NCI-H1105 treated with DMSO at 0.1 percent for 48 hours (cell line): Measurements from ENCODE around the gene SLC15A2.
"Not testable (repeated sequence)": the region's sequence is repeated elsewhere in the genome, so short reads cannot be mapped to it uniquely, and the experiment has no call there.

Experiments
- DNase-seq: peaks from one replicate; lab custom pipeline; 2025; lab: John Stamatoyannopoulos, UW

The SLC15A2 gene

DNA sequence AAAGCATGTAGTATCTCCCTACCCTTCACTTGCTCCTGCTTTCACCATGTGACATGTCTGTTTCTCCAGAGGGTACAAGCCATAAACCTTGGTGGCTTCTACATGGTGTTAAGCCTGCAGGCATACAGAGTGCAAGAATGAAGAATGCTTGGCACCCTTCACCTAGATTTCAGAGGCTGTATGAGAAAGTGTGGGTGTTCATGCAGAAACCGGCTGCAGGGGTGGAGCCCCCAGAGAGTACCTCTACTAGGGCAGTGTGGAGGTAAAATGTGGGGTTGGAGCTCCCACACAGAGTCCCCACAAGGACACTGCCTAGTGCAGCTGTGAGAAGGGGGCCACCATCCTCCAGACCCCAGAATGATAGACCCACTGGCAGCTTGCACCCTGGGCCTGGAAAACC lies 32.2 kb downstream of the SLC15A2 start:
- no peak for DNase-seq

DNA sequence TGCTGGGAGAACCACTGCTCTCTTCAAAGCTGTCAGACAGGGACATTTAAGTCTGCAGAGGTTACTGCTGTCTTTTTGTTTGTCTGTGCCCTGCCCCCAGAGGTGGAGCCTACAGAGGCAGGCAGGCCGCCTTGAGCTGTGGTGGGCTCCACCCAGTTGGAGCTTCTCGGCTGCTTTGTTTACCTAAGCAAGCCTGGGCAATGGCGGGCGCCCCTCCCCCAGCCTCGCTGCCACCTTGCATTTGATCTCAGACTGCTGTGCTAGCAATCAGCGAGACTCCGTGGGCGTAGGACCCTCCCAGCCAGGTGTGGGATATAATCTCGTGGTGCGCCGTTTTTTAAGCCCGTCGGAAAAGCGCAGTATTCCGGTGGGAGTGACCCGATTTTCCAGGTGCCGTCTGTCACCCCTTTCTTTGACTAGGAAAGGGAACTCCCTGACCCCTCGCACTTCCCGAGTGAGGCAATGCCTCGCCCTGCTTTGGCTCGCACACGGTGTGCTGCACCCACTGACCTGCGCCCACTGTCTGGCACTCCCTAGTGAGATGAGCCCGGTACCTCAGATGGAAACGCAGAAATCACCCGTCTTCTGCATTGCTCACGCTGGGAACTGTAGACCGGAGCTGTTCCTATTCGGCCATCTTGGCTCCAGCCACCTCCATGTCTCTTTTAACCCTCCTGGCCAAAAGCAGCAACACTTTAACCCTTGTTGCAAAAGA lies 44.1 kb downstream of the SLC15A2 start:
- DNase-seq: not testable (repeated sequence)

DNA sequence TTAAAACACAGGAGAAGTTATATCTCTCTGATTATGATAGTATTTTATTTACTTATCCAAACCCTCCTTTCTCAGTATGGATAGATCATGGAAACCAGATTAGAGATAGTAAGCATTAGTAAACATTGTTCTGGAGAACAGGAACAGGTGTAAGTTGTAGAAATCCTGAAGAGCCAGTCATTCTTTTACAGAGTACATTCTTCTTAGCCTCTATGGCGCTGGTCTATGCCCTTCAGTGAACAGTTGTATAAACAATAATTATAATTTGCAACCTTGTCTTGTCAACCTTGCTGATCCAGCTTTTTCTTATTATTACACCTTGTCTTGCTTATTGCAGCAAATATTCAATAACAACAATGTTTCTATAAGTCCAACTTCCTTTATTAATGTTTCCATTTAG lies 47.4 kb downstream of the SLC15A2 start:
- no peak for DNase-seq

DNA sequence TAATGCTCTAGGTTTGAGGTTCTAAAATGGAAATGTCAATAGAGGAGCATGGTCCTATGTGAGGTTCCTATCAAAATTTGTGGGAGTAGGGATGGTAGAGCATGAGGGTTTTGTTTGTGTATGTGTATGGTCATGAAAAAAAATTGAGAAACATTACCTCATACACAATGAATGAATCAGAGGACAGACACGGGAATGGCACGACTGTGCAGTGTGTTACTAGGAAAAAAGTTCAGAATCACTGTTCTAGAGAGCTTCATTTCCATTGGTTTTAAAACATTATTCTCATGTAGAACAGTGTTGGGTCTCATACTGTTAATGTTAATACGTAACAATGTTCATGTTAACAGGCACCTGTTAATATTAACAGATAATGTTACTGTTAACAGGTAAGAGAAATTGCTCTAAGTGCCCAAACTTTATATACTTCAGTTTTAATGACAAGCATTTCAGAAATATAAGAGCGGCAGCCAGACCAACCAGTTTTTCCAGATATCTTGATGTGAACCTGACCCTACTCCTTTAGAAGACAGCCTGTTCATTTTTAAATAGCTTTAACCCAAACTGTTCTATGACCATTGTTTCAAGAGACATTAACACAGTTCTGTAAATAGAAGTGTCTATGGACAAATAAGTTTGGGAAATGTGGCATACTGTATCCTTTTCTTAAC lies 48.0 kb downstream of the SLC15A2 start:
- DNase-seq: peak; percentile 13

DNA sequence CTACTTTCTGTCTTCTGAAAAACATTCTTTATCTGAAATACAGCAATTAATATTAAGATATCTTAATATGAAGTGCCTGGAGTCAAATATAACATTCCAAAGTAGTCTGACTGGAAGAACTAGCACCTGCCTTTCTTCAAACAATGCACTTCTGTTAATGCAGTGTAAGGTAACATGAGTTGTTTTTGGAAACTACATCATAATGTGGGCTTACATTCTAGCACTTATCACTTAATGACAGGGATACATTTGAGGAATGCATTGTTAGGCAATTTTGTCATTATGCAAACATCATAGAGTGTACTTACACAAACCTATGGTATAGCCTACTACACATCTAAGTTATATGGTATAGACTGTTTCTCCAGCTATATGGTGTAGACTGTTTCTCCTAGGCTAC lies 49.2 kb downstream of the SLC15A2 start:
- peak; percentile 17 for DNase-seq

DNA sequence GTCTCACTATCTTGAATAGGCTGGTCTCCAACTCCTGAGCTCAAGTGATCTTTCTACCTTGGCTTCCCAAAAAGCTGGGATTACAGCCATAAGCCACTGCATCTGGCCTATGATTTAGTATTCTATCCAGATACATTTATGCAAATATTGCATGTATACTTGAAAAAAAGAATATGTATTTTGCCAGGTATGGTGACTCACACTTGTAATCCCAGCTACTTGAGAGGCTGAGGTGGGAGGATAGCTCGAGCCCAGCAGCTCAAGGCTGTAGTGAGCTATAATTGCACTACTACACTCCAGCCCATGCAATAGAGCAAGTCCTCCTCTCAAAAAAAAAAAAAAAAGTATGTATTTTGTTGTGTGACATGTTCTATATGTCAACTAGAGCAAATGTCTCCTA lies 54.4 kb downstream of the SLC15A2 start:
- no peak for DNase-seq

DNA sequence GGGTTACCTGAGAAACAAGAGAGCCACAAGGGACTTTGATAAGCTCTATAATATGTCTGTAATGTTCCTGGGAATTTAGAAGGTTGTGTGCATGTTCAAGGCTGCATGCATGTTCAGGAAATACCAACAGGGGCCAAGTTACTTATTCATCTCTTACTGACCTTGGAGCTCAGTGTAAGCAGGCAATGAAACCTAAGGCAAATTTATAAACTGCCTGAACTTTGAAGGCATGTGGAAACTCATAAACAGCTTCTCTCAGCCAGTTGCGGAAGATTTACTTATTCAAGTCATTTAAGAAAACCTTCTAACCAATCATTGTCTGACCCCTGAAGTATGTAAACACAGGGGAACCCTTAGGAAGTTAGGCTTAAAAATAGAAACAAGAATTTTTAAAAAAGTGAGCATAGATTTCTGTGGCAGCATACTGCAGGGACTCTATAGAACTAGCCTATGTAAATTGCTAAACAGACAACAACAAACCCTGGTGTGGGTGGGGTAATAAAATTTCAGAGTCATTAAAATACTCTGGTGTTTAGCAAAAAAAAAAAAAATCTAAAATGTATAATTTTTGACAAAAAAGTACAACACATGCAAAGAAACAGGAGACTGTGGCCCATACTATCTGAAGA lies 57.2 kb downstream of the SLC15A2 start:
- no peak for DNase-seq

DNA sequence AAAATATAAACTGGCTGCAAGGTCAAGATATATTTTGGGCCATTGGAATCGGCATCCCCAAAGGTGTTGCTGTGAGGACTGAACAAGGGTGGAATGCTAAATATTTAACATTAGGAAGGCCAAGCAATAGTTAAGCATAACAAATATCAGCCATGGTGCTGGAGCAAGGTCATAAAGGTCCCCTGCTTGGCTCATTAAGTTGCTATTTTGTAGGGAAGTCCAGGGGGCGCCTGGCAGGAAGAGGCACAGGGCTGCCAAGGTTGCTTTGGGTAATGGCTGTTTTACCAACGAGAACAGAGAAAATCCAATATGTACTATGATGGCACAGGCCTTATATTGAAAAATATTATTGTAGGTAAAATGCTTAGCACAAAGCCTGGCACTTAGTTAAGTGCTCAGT lies 62.2 kb downstream of the SLC15A2 start:
- no peak for DNase-seq

DNA sequence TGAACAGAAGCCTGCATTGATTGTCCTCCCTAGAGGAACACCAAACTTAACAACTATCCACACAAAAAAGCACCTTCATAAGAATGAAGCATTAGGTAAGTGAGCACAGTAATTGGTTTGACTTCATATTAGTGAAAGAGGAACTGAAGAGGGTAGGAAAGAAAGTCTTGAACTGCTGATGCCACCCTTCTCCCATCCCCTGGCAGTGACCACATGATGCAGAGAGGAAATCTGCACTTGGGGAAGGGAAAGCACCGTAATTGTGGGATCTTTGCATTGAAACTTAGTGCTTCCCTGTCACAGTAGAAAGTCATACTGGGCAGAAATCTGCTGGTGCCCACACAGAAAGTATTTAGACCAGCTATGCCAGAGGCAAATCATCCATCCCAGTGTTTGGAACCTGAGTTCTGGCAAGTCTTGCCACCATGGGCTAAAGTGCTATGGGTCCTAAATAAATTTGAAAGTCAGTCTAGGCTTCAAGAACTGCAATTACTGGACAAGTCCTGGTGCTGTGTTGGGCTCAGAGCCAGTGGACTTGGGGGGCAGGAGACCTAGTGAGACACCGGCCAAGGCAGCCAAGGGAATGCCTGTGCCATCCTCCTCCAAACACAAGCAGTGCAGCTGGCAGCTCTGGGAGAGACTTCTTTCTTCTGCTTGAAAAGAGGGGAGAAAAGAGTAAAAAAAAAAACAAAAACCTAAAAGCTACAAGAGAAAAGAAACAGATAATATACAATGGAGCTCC lies 63.6 kb downstream of the SLC15A2 start:
- no peak for DNase-seq

DNA sequence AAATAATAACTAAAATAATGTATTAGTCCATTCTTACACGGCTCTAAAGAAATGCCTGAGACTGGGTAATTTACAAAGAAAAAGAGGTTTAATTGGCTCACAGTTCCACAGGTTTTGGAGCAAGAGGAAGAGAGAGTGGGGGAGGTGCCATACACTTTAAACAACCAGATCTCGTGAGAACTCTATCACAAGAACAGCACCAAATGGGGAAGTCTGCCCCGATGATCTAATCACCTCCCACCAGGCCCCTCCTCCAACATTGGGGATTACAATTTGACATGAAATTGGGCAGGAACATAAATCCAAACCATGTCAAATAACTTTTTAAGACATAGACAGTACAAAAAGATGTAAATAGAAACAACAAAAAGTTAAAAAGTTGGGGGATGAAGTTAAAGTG lies 64.6 kb downstream of the SLC15A2 start:
- no peak for DNase-seq

DNA sequence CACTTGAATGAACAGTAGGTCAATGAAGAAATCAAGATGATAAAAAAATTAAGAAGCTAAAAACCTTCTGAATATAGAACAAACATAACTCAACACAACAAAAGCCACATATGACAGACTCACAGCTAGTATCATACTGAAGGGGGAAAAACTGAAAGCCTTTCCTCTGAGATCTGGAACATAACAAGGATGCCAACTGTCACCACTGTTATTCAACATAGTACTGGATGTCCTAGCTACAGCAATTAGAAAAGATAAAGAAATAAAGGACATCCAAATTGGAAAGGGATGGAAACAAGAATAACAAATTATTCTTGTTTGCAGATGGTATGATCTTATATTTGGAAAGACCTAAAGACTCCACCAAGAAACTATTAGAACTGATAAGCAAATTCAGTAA lies 67.1 kb downstream of the SLC15A2 start:
- DNase-seq: no peak

DNA sequence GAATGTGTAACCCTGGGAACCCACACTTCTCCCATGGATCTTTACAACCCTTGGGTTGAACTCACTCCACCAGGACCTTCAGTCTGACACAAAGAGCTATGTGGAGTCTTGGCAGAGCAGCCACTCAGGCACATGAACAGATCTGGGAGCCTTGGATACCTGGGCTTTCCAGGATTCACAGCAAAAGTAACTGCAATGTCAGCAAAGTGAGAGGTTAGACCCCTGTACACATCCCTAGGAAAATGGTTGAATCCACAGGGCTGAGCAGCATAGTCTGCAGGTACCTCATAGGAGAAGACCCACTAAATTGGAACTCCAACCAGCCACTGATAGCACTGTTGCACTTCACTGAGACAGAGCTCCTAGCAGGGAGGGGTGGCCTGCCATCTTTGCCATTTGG lies 68.2 kb downstream of the SLC15A2 start:
- DNase-seq: no peak

DNA sequence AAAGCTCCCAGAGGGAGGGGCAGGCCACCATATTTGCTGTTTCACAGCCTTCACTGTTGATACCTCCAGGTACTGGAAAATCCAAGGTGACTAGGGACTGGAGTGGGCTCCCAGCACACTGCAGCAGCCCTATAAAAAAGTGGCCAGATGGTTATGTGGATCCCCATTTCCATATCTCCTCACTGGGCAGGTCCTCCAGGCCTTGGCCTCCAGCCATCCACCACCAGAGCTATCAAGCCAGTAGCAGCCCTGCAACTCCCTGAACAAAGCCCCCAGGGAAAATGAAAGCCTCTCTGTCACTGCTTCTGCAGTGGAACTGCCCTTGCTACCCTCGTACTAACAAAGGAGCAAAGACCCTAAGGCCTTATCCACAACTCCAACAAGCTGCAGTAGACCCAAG lies 69.4 kb downstream of the SLC15A2 start:
- DNase-seq: no peak

DNA sequence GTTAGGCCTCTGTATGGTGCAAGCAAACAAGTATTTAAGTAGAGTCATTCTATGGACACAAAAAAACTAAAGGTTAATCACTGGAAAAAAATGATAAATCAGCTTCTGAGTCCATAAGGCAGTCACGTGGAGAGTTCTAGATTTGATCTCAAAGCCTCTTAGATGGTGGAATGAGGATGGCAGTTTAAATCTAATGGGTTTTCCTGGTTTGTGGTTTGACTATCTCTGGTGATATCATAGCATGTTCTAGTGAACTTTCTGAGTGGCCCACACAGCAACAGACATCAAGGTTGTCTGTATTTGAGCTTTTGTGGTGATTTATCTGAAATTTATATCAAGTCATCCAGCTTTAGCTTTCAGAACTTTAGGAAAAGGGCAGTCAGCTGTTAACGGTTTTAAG lies 75.4 kb downstream of the SLC15A2 start:
- no peak for DNase-seq

DNA sequence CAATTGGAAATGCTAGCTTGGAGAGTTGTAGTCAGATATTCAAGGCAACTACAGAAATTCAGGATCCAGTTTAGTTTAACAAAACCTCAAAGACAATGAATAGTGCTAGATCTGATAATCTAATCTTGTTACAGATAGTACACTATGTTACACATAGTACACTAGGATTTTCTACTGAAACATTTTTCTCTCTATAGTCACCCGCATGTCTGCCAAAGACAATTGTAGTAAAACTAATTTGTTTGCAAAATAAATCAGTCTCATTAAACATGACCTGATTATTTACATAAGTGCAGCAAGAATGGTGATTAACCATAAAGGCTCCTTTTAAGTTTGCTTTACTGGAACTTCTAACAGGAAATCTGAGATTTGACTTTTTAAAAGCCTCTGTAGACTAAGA lies 75.8 kb downstream of the SLC15A2 start:
- DNase-seq: no peak

DNA sequence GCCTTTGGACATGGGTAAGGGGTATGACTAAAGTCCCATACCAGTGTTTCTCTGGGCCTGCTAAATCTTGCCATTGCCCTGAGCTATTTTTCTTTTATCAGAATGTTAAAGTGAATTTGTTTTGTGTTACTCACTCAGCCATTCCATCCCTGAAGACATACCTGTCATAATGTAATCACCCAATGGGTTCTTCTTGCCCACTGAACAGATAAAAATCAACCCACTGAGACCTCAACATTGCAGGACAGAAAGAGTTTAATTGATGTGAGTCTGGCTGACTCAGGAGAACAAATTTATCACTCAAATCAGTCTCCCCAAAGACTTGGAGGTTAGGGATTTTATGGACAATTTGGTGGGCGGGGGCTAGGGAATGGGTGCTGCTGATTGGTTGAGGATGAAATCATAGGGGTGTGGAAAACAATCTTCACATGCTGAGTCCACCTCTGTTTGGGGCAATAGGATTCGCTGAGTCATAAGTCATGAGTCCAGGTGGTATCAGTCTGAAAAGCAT lies 80.5 kb downstream of the SLC15A2 start:
- no peak for DNase-seq

DNA sequence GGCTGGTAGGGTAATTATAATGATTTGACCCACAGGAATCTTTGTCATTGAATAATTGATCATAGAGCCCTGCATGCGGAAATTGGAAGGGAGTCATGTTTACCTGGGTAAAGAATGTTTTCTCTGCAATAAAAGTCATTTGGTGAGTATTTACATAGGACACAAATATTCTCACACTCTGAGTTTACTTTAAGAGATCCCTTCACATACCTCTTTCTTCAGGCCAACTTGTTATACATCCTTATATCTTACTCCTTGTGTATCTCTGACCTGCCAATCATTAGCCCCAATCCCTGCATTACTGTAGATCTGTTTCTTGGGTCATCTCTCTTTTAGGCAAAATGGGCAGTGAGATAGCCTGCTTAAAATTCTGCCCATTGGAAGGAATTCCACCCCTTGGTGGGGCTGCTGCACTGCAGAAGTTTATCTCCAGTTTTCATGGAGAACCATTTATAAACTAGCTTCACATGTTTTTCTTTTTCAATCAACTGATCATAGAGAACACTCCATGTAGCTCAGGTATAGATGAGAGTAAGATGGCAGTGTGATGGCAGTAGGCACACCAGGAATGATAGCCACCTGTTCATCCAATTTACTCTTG lies 81.6 kb downstream of the SLC15A2 start:
- no peak for DNase-seq

DNA sequence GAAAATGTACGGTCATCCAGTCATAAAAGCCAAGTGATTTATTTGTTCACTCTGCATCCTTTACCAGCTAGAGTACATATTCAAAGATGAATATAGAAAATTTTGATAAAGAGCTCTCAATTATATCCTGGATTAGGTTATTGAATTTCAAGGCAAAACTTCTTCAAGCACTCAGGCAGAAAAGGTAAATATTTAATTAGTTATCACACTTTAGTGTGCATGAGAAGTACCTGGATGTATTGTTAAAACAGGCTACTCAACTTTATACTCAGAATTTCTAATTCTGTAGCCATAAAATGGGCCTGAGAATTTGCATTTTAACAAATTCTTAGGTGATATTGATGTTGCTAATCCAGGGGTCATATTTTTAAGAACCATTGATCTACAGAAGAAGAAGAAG lies 82.5 kb downstream of the SLC15A2 start:
- DNase-seq: peak; percentile 12

DNA sequence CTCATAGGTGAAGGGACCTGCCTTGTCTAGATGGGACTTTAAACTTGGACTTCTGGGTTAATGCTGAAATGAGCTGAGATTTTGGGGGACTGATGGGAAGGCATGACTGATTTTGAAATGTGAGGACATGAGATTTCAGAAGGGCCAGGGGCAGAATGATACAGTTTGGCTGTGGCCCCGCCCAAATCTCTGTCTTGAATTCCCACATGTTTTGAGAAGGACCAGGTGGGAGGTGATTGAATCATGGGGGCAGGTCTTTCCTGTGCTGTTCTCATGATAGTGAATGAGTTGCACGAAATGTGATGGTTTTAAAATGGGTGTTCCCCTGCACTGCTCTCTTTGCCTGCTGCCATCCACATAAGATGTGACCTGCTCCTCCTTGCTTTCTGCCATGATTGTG lies 85.0 kb downstream of the SLC15A2 start:
- DNase-seq: no peak

DNA sequence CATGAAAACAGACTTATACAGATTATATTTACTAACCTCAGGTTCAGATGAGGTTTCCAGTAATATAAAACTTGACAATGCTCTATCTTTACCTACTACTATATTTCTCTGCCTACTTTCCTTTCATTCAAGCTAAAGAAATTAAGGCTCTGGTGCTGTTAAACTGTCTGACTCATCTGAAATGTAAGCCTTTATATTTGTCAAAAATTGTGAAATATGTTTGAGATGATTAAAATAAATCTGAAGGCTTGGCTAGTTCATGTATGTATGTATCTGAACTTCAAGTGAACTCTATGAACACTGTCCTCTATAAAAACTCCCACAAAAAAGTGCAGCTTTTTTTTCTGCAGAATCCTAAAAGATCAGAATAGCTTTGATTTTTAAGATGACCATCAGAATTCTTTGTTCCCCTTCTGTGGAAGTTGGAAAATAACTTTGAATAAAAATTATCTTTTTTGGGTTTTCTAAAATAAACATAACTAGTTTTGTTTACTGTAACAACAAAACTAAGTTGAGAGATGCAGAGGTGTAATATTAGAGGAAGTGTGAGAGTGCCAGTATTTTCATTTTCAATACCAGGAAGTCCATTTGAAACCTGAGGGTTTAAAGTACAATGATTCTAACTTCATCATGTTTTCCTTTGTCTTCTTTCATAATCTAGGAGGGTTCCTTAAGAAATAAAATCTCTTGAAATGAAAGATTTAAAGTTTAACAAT lies 85.7 kb downstream of the SLC15A2 start:
- no peak for DNase-seq

DNA sequence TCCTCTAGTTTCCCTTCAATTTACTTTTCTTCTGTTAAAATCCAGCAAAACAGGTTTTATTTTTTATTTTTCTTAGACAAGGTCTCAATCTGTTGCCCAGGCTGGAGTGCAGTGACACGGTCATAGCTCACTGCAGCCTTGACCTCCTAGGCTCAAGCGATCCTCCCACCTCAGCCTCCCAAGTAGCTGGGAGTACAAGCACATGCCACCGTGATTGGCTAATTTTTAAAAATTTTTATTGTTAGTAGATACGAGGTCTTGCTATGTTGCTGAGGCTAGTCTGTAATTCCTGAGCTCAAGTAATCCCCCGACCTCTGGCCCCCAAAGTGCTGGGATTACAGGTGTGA lies 86.2 kb downstream of the SLC15A2 start:
- no peak for DNase-seq

DNA sequence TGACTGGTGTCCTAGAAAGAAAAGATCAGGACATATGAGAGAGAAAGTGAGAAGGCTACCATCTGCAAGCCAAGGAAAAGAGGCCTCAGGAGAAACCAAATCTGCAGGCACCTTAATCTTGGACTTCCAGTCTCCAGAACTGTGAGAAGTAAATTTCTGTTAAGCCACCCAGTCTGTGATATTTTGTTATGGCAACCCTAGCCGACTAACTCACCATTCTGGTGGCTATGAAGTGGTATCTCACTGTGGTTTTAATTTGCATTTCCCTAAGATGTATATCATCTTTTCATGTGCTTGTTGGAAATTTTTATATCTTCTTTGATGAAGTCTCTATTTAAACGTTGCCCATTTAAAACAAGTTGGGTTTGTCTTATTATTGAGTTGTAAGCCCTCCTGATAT lies 87.3 kb downstream of the SLC15A2 start:
- no peak for DNase-seq
